Measurements from ENCODE around the gene RABGAP1L.
"Not testable (repeated sequence)": the region's sequence is repeated elsewhere in the genome, so short reads cannot be mapped to it uniquely, and the experiment has no call there.

Gene RABGAP1L

GRCh38 chr1:174238845-174239501 lies 79.7 kb downstream of the RABGAP1L start:
- DNase-seq (ENCODE audit: low read depth in 2 of 2) = not testable (repeated sequence)

- DNase-seq (ENCODE audit: low read depth in 2 of 2) = no peak
Observed at GRCh38 chr1:174239541-174239940, 80.2 kb downstream of the RABGAP1L start.

GRCh38 chr1:174242856-174243255 lies 83.5 kb downstream of the RABGAP1L start:
- DNase-seq (ENCODE audit: low read depth in 2 of 2) = no peak

GRCh38 chr1:174243451-174244000 lies 84.2 kb downstream of the RABGAP1L start:
- no peak for DNase-seq (ENCODE audit: low read depth in 2 of 2)

- DNase-seq (ENCODE audit: low read depth in 2 of 2) = no peak
Observed at GRCh38 chr1:174244017-174244416, 84.7 kb downstream of the RABGAP1L start.

- DNase-seq (ENCODE audit: low read depth in 2 of 2) = no peak
Observed at GRCh38 chr1:174247472-174247871, 88.2 kb downstream of the RABGAP1L start.

GRCh38 chr1:174248041-174248440 lies 88.7 kb downstream of the RABGAP1L start:
- DNase-seq (ENCODE audit: low read depth in 2 of 2) = no peak

- DNase-seq (ENCODE audit: low read depth in 2 of 2) = not testable (repeated sequence)
Observed at GRCh38 chr1:174256386-174256785, 97.1 kb downstream of the RABGAP1L start.

- no peak for DNase-seq (ENCODE audit: low read depth in 2 of 2)
Observed at GRCh38 chr1:174258148-174258550, 98.8 kb downstream of the RABGAP1L start.

GRCh38 chr1:174262349-174263241 lies 103.3 kb downstream of the RABGAP1L start:
- DNase-seq (ENCODE audit: low read depth in 2 of 2) = no peak

GRCh38 chr1:174265282-174265681 lies 106.0 kb downstream of the RABGAP1L start:
- no peak for DNase-seq (ENCODE audit: low read depth in 2 of 2)

- no peak for DNase-seq (ENCODE audit: low read depth in 2 of 2)
Observed at GRCh38 chr1:174266476-174266875, 107.2 kb downstream of the RABGAP1L start.

- no peak for DNase-seq (ENCODE audit: low read depth in 2 of 2)
Observed at GRCh38 chr1:174266991-174267612, 107.8 kb downstream of the RABGAP1L start.

GRCh38 chr1:174269989-174270651 lies 110.8 kb downstream of the RABGAP1L start:
- no peak for DNase-seq (ENCODE audit: low read depth in 2 of 2)

GRCh38 chr1:174273190-174273589 lies 113.9 kb downstream of the RABGAP1L start:
- DNase-seq (ENCODE audit: low read depth in 2 of 2) = no peak

- DNase-seq (ENCODE audit: low read depth in 2 of 2) = no peak
Observed at GRCh38 chr1:174273776-174274175, 114.5 kb downstream of the RABGAP1L start.

- DNase-seq (ENCODE audit: low read depth in 2 of 2) = no peak
Observed at GRCh38 chr1:174274452-174274851, 115.1 kb downstream of the RABGAP1L start.

GRCh38 chr1:174274884-174275283 lies 115.6 kb downstream of the RABGAP1L start:
- no peak for DNase-seq (ENCODE audit: low read depth in 2 of 2)

- no peak for DNase-seq (ENCODE audit: low read depth in 2 of 2)
Observed at GRCh38 chr1:174276087-174276486, 116.8 kb downstream of the RABGAP1L start.

- DNase-seq (ENCODE audit: low read depth in 2 of 2) = no peak
Observed at GRCh38 chr1:174284052-174284451, 124.7 kb downstream of the RABGAP1L start.

- DNase-seq (ENCODE audit: low read depth in 2 of 2) = no peak
Observed at GRCh38 chr1:174286042-174286441, 126.7 kb downstream of the RABGAP1L start.

Data from stimulated activated CD8-positive, alpha-beta memory T cell treated with anti-CD3 and anti-CD28 coated beads, Interleukin-7, amount 100 ng/mL, for 1 hour (primary cell).